HG03558 (cell line): ENCODE data around the gene GGTLC2.
"Not testable (repeated sequence)": the region's sequence is repeated elsewhere in the genome, so short reads cannot be mapped to it uniquely, and the experiment has no call there.

Source experiments
- ATAC-seq: cut with Tn5 transposase; IDR thresholded peaks from one replicate; pipeline ENCODE4 v1.9.1; 2021; ENCODE audit warnings: moderate number of reproducible peaks; ENCODE audit not compliant: unreplicated experiment; ENCODE audit errors: extremely low read depth

Gene GGTLC2

GRCh38 chr22:22666307-22667091, 22.1 kb downstream of the GGTLC2 start:
- ATAC-seq: no peak

- ATAC-seq: no peak
Observed at GRCh38 chr22:22667966-22668880, 23.8 kb downstream of the GGTLC2 start.

DNA sequence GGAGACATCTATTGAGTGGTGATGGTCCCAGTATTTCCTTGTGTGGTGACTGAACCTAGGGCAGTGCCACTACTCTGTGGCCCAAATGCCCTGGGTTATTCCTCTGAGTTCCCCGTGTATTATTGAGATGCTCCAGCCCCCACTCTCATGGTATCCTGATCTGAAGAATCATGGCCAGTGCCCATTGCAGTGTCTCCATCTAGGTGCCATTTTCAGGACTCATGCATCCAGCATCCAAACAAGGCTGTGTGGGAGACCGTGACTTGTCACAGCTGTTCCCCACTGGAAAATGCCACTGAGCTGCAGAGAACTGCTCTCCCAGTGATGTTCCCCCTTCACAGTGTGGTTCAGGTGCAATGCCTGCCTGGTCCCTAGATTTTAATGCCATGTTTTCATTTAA, 24.7 kb downstream of the GGTLC2 start:
- ATAC-seq: no peak

DNA sequence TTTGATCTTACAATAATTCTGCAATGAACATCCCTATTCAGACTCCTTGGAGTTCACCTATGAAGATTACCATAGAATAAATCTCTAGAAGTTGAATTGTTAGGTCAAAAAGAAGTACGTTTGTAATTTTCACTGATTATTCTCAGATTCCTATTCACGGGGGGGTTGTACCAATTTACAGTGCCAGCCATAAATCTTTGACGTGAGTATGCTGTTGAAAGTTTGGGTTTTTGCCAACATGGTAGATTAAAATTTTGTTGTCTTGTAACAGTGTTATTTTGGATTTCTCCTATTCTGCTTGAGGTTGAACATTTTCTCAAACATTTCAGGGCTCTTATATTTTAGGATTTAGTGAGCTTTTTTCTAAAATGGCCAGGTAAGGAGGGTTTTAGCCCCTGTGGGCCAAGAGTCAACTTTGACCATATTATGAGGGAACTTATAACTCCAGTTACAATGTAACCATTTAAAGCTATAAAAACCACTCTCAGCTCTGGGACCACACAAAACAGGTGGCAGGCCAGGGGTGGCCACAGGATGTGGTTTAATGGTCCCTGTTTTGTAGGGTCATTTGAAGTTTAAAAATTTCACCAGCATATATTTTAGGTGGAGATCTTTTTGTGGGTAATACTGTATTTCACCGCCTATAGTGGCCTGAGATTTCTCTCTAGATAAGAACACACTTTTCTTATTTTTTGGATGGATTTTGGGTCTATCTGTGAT, 25.8 kb downstream of the GGTLC2 start:
- no peak for ATAC-seq

DNA sequence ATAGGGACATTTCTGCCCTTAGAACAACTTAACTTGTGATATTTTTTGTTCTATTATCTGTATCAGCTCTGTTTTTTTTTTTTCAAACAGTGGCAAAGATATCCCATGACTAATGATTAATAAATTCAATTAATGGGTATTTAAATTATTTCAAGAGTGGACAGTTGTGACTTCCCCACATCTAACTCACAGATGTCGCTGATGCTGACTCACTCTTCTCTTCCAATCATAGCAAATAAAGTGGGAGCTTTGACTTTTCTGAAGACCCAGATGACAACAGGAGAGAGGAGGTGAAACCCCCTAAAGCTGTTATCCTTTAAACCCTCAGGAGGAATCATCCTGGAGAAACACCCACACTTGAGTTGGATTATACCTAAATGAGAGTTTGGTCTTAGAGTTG, 27.1 kb downstream of the GGTLC2 start:
- ATAC-seq: no peak

DNA sequence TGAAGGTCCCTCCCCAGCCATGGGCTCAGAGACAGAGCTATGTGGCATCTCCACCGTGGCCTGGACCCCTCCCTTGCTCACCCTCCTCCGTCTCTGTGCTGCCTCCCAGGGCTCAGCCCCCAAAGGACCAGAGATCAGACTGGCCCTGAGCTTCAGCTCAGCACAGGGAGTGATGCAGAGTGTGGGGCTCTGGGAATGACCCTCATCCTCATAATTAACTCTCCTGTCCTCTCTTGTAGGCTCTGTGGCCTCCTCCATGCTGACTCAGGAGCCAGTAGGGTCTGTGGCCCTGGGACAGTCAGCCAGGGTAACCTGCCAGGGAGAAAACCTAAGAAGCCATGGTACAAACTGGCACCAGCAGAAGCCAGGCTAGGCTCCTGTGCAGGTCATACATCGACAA, 28.7 kb downstream of the GGTLC2 start:
- ATAC-seq: no peak

- ATAC-seq: no peak
Observed at GRCh38 chr22:22673628-22674027, 29.2 kb downstream of the GGTLC2 start.

DNA sequence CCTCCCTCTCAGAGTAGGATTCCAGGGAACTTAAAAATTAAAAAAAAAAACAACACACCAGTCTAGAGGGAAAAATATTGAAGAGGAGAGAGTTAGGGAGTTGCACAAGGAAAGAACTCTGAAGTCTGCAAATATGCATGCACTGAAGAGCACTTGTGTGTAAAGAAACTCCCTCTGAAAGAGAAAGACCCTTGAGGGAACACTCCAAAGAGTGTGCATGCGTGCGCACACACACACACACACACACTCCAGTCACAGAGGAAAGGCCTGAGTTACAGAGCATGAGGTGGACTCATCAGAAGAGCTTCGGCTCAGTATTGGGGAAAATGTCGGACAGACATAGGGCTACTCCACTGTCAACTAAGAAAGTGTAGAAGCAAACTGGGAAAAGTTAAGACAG, 30.1 kb downstream of the GGTLC2 start:
- no peak for ATAC-seq

DNA sequence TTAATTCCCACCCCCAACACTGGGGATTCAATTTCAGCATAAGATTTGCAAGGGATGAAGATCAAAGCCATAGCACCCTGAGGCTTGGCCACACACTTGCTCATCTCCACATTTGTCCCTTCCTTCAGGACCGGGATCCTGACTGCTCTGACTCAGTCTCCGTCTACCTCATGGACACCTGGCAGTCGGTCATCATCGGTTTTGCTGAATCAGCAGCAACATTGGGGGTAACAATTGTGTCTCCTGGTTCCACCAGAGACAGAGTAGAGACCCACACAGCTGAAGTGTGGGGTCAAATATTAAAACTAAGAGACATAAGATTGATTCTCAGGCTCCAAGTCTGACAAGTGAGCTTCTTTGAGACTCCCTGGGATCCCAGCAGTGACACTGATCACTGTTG, 34.6 kb downstream of the GGTLC2 start:
- no peak for ATAC-seq

- ATAC-seq: no peak
Observed at GRCh38 chr22:22680396-22680795, 36.0 kb downstream of the GGTLC2 start.

DNA sequence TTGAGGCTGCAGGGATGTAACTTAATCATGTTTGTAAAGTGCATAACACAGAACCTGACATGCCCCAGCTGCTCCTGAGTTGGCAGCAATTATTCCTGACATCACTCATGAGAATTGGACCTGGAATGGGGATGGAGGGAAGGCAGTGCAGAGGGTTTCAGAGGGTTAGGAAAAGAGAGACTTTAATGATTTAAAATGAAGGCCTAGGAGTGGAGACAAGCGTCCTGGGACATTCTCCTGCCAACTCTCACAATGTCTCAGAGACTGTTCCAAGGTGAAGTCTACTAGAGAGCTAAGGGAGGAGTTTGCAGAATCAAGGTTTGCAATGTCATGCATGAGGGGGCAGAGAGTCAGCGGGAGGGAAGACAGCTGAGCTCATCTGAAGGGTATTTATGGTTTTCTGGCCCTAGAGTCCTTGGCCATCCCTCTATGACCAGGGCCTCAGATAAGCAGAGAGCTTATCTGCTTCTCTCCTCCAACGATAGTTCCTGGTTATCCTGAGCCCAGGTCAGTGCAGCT, 36.9 kb downstream of the GGTLC2 start:
- ATAC-seq: no peak

GRCh38 chr22:22682196-22682595, 37.8 kb downstream of the GGTLC2 start:
- no peak for ATAC-seq

GRCh38 chr22:22682807-22683667, 38.6 kb downstream of the GGTLC2 start:
- ATAC-seq: no peak

- no peak for ATAC-seq
Observed at GRCh38 chr22:22683668-22684361, 39.4 kb downstream of the GGTLC2 start.

GRCh38 chr22:22684580-22685561, 40.5 kb downstream of the GGTLC2 start:
- no peak for ATAC-seq

- ATAC-seq: no peak
Observed at GRCh38 chr22:22685586-22685985, 41.2 kb downstream of the GGTLC2 start.

DNA sequence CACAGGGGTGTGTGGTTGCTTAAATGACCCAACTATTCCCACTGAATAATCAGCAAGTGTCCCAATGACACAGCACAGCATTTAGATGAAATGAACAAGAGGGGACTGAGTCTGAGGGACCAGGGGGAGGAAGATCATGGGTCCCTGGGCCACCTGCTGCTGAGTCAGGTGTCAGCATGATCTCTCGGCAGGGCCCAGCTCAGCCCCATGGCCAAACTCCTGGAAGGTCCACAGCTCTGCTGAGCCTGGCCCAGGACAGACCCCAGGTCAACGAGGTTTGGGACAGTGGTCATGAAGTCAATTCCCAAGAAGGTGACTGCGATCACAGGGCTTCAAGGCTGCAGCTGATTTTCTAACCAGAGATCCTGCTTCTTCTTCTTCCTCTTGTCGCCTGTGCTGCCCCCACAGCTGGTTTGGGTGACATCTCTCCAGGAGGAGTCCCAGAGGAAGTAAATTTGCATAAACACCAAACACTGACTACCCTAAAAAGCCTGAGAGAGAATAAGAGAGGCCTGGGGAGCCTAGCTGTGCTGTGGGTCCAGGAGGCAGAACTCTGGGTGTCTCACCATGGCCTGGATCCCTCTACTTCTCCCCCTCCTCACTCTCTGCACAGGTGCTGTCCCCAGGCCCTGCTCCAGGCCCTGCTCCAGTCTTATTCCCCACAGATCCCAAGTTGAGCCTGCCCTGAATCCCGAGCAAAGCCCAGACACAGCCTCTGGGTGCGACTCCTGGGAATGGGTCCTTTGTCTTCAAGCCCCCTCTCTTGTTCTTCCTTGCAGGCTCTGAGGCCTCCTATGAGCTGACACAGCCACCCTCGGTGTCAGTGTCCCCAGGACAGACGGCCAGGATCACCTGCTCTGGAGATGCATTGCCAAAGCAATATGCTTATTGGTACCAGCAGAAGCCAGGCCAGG, 42.0 kb downstream of the GGTLC2 start:
- not testable (repeated sequence) for ATAC-seq
